ENCODE measurements around the gene E2F3.
"Not testable (repeated sequence)": the region's sequence is repeated elsewhere in the genome, so short reads cannot be mapped to it uniquely, and the experiment has no call there.

GRCh38 chr6:20525208-20525607, 123.5 kb downstream of the E2F3 start:
- not testable (repeated sequence) for TF ChIP-seq CTCF (conservative IDR thresholded peaks at IDR 0.05 in 1 of 2, IDR thresholded peaks at IDR 0.05 in 1 of 2; ENCODE audit: extremely low read depth in 1 of 2, insufficient read depth in 1 of 2, low read depth in 1 of 2, low read length in 2 of 2); EZH2 (IDR thresholded peaks at IDR 0.05; ENCODE audit: borderline replicate concordance, low read length)
